Lung (tissue), 12 donors: Measurements from ENCODE around the gene ZSWIM1. TPM values are rescaled to one million over a fixed set of nuclear protein-coding genes. Genes with fewer than 3 reads are reported as not detected.

Experiments used
- ATAC-seq: fragments of 200-7000 bp; cut with Tn5 transposase; one replicate; pipeline ENCODE4 v1.9.1; 2020; ENCODE audit warnings: moderate number of reproducible peaks; ENCODE audit not compliant: insufficient read depth, low FRiP score
- DNase-seq, 3 donors: peaks; one replicate each; pipeline ENCODE4 v3.0.0-alpha.2; 2013 to 2017
- H3K27ac ChIP-seq, 2 donors: one replicate each; pipeline ENCODE4 v1.5.1; 2013; ENCODE audit warnings: mild to moderate bottlenecking in 2 of 2, moderate library complexity in 2 of 2, control low read depth in 1 of 2, inconsistent platforms in 1 of 2, low read depth in 1 of 2, low read length in 1 of 2
- H3K27me3 ChIP-seq, 3 donors: one replicate each; pipeline ENCODE4 v1.5.1; 2013; ENCODE audit warnings: low read length in 2 of 3; ENCODE audit not compliant: control insufficient read depth in 3 of 3, insufficient read depth in 3 of 3
- H3K36me3 ChIP-seq, 4 donors: one replicate each; pipeline ENCODE4 v1.5.1; 2013; ENCODE audit warnings: low read length in 4 of 4, mild to moderate bottlenecking in 1 of 4, moderate library complexity in 1 of 4; ENCODE audit not compliant: control insufficient read depth in 4 of 4, insufficient read depth in 4 of 4
- H3K4me1 ChIP-seq, 5 donors: one replicate each; pipeline ENCODE4 v1.5.1; 2013; ENCODE audit warnings: low read length in 5 of 5, mild to moderate bottlenecking in 2 of 5, moderate library complexity in 1 of 5; ENCODE audit not compliant: control insufficient read depth in 5 of 5, insufficient read depth in 5 of 5
- H3K4me3 ChIP-seq: one replicate; pipeline ENCODE4 v1.5.1; 2013; ENCODE audit warnings: mild to moderate bottlenecking, control low read depth, moderate library complexity
- H3K9ac ChIP-seq, 2 donors: one replicate each; pipeline ENCODE4 v1.5.1; 2013; ENCODE audit warnings: low read length in 2 of 2, control low read depth in 1 of 2; ENCODE audit not compliant: insufficient read depth in 1 of 2
- H3K9me3 ChIP-seq, 4 donors: one replicate each; pipeline ENCODE4 v1.5.1; 2013; ENCODE audit warnings: low read length in 3 of 4, mild to moderate bottlenecking in 1 of 4, moderate library complexity in 1 of 4; ENCODE audit not compliant: control insufficient read depth in 4 of 4, insufficient read depth in 3 of 4
- WGBS, 2 donors: extraction: QIAGEN DNeasy Blood & Tissue Kit; methylation state at CpG; one replicate each; pipeline ENCODE4 v1.1.7; 2013; 5-methylcytosine and 5-hydroxymethylcytosine counted together
- polyA plus RNA-seq, 2 donors: library from polyadenylated mRNA; stranded (reverse); fragments of 200-250 nt; gene quantifications; one replicate each; pipeline ENCODE4 v1.2.1, GENCODE V29; 2013
- total RNA-seq, 2 donors: library from RNA; depleted of rRNA in 1 of 2; stranded (reverse); fragments of >200 nt in 1 of 2; gene quantifications; one replicate each; pipeline ENCODE4 v1.2.1, GENCODE V29; 2014 to 2021
- TF ChIP-seq, protein P1 (sequence below): IDR thresholded peaks from 2 replicates; pipeline ENCODE4 v1.5.1; 2012; ENCODE audit warnings: mild to moderate bottlenecking; ENCODE audit errors: control extremely low read depth, extremely low read depth
- donor health status: control.
- donor health status: control.
- donor health status: Bipolar disorder and iron deficiency.
- donor health status: healthy.
- donor health status: DM: yes; HTN: yes; CAD: no.

The ZSWIM1 gene
- total and polyA plus RNA-seq, 4 donors: 3.7 to 11.1 (median 5.2) TPM

DNA sequence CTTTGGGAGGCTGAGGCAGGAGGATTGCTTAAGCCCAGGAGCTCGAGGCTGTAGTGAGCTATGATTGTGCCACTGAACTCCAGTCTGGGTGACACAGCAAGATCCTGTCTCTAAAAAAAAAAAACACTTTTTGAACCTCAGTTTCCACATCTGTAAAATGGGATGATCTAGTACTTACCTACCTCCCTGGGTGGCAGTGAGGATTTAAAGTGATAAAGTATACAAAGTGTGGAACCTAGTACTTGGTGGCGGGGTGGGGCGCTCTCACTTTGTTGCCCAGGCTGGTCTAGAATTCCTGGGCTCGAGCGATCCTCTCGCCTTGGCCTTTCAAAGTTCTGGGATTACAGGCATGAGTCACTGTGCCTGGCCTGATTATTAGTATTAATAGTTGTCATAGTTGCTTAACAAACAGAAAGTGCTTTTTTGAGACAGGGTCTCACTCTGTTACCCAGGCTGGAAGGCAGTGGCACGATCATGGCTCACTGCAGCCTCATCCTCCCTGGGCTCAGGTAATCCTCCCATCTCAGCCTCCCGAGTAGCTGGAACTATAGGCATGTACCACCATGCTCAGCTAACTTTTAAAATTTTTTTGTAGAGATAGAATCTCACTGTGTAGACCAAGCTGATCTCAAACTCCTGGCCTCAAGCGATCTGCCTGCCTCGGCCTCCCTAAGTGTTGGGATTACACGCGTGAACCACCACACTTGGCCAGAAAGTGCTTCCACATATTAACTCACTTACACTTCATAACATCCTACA, 37.9 kb downstream of the ZSWIM1 start:
- DNase-seq (no peak), ATAC-seq (no peak)
- TF ChIP-seq, protein P1, sequence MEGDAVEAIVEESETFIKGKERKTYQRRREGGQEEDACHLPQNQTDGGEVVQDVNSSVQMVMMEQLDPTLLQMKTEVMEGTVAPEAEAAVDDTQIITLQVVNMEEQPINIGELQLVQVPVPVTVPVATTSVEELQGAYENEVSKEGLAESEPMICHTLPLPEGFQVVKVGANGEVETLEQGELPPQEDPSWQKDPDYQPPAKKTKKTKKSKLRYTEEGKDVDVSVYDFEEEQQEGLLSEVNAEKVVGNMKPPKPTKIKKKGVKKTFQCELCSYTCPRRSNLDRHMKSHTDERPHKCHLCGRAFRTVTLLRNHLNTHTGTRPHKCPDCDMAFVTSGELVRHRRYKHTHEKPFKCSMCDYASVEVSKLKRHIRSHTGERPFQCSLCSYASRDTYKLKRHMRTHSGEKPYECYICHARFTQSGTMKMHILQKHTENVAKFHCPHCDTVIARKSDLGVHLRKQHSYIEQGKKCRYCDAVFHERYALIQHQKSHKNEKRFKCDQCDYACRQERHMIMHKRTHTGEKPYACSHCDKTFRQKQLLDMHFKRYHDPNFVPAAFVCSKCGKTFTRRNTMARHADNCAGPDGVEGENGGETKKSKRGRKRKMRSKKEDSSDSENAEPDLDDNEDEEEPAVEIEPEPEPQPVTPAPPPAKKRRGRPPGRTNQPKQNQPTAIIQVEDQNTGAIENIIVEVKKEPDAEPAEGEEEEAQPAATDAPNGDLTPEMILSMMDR: no peak
- 89 to 93% methylated on average over 12 of the region's 12 CpGs for WGBS, 2 donors
- Histone ChIP-seq H3K4me1 (peaks cover 0 to 25% (median 21%) of the 10 kb centered on the region in 5 donors), H3K27me3 (no peaks in the 10 kb centered on the region), H3K9ac (peak overlapping the region in 1 of 2 donors; percentile 0), H3K4me3 (no peak overlapping the region), H3K36me3 (no peaks in the 10 kb centered on the region), H3K9me3 (no peaks in the 10 kb centered on the region), H3K27ac (peak overlapping the region; percentile 28 to 78)

DNA sequence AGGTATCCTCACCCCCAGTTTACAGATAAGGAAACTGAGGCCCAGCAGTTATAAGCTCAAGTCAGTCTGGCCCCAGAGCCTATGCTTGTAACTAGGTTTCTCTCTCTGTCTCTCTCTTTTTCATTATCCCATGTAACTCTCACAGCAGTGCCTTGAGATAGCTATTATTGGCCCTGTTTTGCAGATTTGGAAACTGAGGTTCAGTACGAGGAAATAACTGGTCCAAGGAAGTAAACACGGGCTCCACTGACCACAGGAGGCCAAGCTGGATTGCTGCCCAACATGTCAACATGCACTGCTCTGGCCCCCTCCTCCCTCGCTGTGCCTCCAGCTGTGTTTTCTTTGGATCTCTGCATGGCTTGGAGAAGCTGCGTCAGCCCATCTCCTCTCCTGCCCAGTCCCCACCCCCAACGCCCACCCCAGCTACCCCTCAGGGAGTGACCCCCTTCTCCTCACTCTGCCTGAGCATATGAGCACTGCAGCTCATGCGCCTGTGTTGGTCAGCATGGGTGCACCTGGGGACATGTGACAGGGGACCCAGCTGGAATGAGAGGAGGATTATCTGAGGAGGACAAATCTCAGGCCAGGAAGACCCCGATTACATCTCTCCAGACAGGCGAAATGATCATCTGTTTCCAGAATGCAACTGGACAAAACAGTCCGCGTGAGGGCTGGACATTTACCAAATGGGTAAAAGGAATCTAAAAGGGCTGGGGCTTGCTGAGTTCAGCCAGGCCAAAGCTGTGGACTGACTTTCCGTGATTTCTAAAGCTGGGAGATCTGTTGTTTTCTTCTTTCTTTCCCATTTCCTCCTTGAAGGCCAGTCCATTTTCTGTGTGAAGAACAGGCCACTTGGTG, 38.7 kb downstream of the ZSWIM1 start:
- ATAC-seq: no peak
- Histone ChIP-seq H3K4me3 (no peak overlapping the region), H3K36me3 (no peaks in the 10 kb centered on the region), H3K27me3 (no peaks in the 10 kb centered on the region), H3K4me1 (peaks cover 0 to 33% (median 26%) of the 10 kb centered on the region in 5 donors), H3K9me3 (no peaks in the 10 kb centered on the region), H3K27ac (peak overlapping the region in 1 of 2 donors; percentile 37), H3K9ac (peak overlapping the region in 1 of 2 donors; percentile 69)
- WGBS, 2 donors: 52 to 68% methylated on average over 11 of the region's 11 CpGs
- TF ChIP-seq, protein P1: no peak
- DNase-seq: peak; percentile 88 to 97 (median 94)

DNA sequence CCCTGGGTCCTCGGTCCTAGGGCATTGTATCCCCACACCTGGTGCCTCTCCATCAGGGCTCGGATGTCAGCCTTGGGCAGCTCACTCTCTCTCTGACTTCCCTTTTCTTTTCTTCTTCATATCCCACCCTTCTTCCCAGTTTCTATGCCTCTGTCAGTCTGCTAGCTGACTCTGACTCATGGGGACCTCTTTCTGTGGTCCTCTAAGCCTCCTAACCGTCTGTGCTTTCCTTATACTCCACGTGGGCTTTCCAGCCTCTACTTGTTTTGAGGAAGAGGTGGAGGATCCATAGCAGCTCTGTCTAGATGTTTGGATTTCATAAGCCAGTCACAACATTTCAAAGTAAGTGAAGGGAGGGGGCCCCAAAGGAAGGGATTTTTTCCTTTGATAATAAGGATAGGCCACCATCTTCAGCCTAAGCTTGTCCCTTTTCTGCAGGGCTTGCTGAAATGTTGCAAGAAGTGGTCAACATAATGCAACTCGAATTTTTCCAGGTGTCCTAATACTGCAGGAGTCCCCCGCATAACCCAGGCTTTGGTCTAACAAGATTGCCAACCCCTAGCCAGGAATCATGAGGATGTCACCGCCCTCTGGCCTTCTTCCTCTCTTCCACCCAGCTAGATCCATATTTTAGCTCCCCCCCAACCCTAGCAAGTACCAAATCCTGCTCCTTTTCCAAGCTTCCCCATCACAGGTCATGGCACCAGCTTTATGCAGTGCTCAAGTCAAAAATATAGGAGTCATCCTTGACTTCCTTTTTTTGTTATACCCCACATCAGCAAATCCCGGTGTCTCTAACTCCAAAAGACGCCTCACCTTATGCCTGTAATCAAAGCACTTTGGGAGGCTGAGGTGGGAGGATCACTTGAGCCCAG, 39.7 kb downstream of the ZSWIM1 start:
- peak overlapping the region in 1 of 2 donors; percentile 69 for H3K9ac ChIP-seq
- H3K4me3 ChIP-seq: no peak overlapping the region
- H3K27me3 ChIP-seq: no peaks in the 10 kb centered on the region
- DNase-seq (no peak), ATAC-seq (no peak)
- no peaks in the 10 kb centered on the region for H3K36me3 ChIP-seq
- no peak overlapping the region for H3K27ac ChIP-seq
- WGBS, 2 donors: 68% methylated on average over 9 of the region's 9 CpGs
- H3K9me3 ChIP-seq: no peaks in the 10 kb centered on the region
- TF ChIP-seq, protein P1: no peak
- peaks cover 0 to 37% (median 26%) of the 10 kb centered on the region in 5 donors for H3K4me1 ChIP-seq
